Endodermal cell (in vitro differentiated cells): ENCODE data around the gene SLC6A8. TPM values are rescaled to one million over a fixed set of nuclear protein-coding genes. Genes with fewer than 3 reads are reported as not detected.
"Not testable (repeated sequence)": the region's sequence is repeated elsewhere in the genome, so short reads cannot be mapped to it uniquely, and the experiment has no call there.

Source experiments
- DNase-seq: peaks from one replicate; pipeline ENCODE4 v3.0.0-alpha.2; 2017
- H3K27ac ChIP-seq: 2 replicates; pipeline ENCODE4 v1.5.1; 2013; ENCODE audit warnings: mild to moderate bottlenecking, low read depth, low read length, moderate library complexity
- H3K27me3 ChIP-seq: 2 replicates; pipeline ENCODE4 v1.6.1; 2013; ENCODE audit warnings: mild to moderate bottlenecking, low read length, moderate library complexity; ENCODE audit not compliant: insufficient read depth, control insufficient read depth, poor library complexity, severe bottlenecking
- H3K36me3 ChIP-seq: 2 replicates; pipeline ENCODE4 v1.7.0; 2013; ENCODE audit warnings: mild to moderate bottlenecking, low read length, moderate library complexity; ENCODE audit not compliant: control insufficient read depth, insufficient read depth
- H3K4me1 ChIP-seq: one replicate; pipeline ENCODE4 v1.7.0; 2013; ENCODE audit warnings: low read length; ENCODE audit not compliant: control insufficient read depth, insufficient read depth
- H3K4me3 ChIP-seq: 2 replicates; pipeline ENCODE4 v1.5.1; 2013; ENCODE audit warnings: mild to moderate bottlenecking, low read length, moderate library complexity
- H3K9ac ChIP-seq: 2 replicates; pipeline ENCODE4 v1.6.1; 2013; ENCODE audit warnings: mild to moderate bottlenecking, low read length, moderate library complexity; ENCODE audit not compliant: poor library complexity, severe bottlenecking; ENCODE audit errors: extremely low read depth
- H3K9me3 ChIP-seq: 2 replicates; pipeline ENCODE4 v1.6.1; 2013; ENCODE audit warnings: mild to moderate bottlenecking, low read length, moderate library complexity; ENCODE audit not compliant: control insufficient read depth
- H3K27ac Mint-ChIP-seq: 2 replicates; pipeline ENCODE4 v1.8.0; 2020; ENCODE audit warnings: mixed read lengths
- H3K27me3 Mint-ChIP-seq: 2 replicates; pipeline ENCODE4 v1.8.0; 2021; ENCODE audit warnings: mild to moderate bottlenecking, mixed read lengths; ENCODE audit not compliant: insufficient read depth
- H3K36me3 Mint-ChIP-seq: 2 replicates; pipeline ENCODE4 v1.8.0; 2020; ENCODE audit warnings: low read depth, mixed read lengths
- H3K4me1 Mint-ChIP-seq: 2 replicates; pipeline ENCODE4 v1.8.0; 2020; ENCODE audit warnings: mixed read lengths
- H3K4me3 Mint-ChIP-seq: 2 replicates; pipeline ENCODE4 v1.8.0; 2020; ENCODE audit warnings: mild to moderate bottlenecking, moderate library complexity, mixed read lengths
- H3K9me3 Mint-ChIP-seq: 2 replicates; pipeline ENCODE4 v1.8.0; 2020; ENCODE audit warnings: mild to moderate bottlenecking, mixed read lengths
- WGBS, 2 experiments: methylation state at CpG; one replicate each; pipeline versions ENCODE4 v1.1.5 to v1.1.7; 2013; ENCODE audit warnings: missing lambda C conversion rate in 2 of 2, mixed read lengths in 1 of 2; ENCODE audit not compliant: insufficient coverage in 1 of 2, insufficient read length in 1 of 2; 5-methylcytosine and 5-hydroxymethylcytosine counted together
- total RNA-seq, 2 donors: library from RNA; stranded (reverse); fragmentation: NEBNext Ultra II Directional in 1 of 2; extraction: Animal tissue kit (Norgen Biotek cat#: 25700) in 1 of 2; gene quantifications; 2 replicates in 1 of 2; 3 replicates in 1 of 2; pipeline ENCODE4 v1.2.1, GENCODE V29; 2021
- TF ChIP-seq, protein P1 (sequence below): fragments of 200-600 bp; sonication (generic); conservative IDR thresholded peaks from 2 replicates; pipeline ENCODE4 v1.5.0; 2021; ENCODE audit warnings: antibody characterized with exemption, mild to moderate bottlenecking

The SLC6A8 gene
- total RNA-seq, 2 donors from 2014 or later = 57.6 to 121 TPM

DNA sequence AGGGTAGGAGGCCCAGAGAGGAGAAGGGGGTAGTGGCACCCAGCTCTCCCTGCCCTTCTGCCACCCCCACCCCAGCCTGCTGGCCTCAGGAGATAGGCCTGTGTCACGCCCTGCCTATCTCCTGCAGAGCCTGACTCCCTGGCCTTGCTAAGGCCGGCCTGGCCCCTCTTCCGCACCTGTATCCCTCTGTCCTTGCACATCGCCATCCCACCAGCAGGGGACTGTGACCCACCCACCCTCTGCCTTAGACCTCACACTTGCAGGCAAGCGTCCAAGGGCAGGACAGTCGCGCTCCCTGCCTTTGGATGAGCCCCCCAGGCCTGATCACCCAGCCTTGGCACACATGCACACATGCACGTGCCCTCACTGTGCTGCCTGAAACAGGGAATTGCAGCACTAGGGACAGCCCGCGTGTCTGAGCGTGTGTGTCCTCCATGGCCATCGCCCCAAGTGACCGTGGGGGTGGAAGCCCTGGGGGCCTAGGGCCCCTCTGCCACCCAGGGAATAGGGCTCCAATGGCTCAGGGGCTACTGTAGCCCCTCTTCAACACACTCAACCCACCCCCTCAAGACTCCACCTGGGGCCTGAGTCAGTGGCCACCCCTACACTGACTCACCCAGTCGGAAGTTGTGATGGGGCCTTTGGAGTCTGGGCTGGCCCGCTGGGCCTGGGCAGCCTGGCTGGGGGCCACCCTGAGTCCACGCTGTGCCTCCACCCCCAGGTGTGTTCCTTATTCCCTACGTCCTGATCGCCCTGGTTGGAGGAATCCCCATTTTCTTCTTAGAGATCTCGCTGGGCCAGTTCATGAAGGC, 2.1 kb downstream of the SLC6A8 start:
- Mint-ChIP-seq H3K4me1 (peaks cover 9% of the 10 kb centered on the region), H3K36me3 (peaks cover 3% of the 10 kb centered on the region), H3K27ac (no peak overlapping the region), H3K9me3 (peaks cover 45% of the 10 kb centered on the region), H3K4me3 (peak overlapping the region; percentile 40), H3K27me3 (no peaks in the 10 kb centered on the region)
- Histone ChIP-seq H3K36me3 (no peaks in the 10 kb centered on the region), H3K4me3 (peak overlapping the region; percentile 49), H3K4me1 (no peaks in the 10 kb centered on the region), H3K27me3 (no peaks in the 10 kb centered on the region), H3K27ac (no peak overlapping the region), H3K9me3 (no peaks in the 10 kb centered on the region), H3K9ac (no peak overlapping the region)
- TF ChIP-seq, protein P1, sequence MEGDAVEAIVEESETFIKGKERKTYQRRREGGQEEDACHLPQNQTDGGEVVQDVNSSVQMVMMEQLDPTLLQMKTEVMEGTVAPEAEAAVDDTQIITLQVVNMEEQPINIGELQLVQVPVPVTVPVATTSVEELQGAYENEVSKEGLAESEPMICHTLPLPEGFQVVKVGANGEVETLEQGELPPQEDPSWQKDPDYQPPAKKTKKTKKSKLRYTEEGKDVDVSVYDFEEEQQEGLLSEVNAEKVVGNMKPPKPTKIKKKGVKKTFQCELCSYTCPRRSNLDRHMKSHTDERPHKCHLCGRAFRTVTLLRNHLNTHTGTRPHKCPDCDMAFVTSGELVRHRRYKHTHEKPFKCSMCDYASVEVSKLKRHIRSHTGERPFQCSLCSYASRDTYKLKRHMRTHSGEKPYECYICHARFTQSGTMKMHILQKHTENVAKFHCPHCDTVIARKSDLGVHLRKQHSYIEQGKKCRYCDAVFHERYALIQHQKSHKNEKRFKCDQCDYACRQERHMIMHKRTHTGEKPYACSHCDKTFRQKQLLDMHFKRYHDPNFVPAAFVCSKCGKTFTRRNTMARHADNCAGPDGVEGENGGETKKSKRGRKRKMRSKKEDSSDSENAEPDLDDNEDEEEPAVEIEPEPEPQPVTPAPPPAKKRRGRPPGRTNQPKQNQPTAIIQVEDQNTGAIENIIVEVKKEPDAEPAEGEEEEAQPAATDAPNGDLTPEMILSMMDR = peak; percentile 48
- WGBS, 2 experiments = 83 to 91% methylated on average over 4 to 19 of the region's 19 CpGs
- peak; percentile 79 for DNase-seq

DNA sequence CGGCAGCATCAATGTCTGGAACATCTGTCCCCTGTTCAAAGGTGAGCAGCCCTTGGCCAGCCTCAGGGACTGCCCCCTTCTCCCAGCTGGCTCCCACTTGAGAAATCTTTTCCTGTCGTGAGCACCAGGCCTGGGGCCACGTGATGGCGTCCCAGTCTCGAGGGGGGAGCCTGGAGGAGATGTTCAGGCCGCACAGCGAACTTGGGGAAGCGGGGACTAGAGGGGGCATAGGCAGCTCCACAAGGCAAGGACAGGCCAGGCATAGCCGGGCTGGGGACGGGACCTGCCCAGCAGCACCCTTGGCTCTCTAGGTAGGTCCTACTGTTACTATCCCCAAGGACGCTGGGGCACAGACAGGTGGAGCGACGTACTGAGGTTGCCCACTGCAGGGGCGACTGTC, 2.7 kb downstream of the SLC6A8 start:
- DNase-seq = no peak
- H3K4me3 Mint-ChIP-seq = no peak overlapping the region
- H3K27me3 Mint-ChIP-seq = no peaks in the 10 kb centered on the region
- H3K4me1 ChIP-seq = no peaks in the 10 kb centered on the region
- H3K4me3 ChIP-seq = no peak overlapping the region
- H3K9me3 Mint-ChIP-seq = peaks cover 44% of the 10 kb centered on the region
- no peak overlapping the region for H3K27ac Mint-ChIP-seq
- 96 to 100% methylated on average over 1 to 10 of the region's 14 CpGs for WGBS, 2 experiments
- H3K9ac ChIP-seq = no peak overlapping the region
- TF ChIP-seq, protein P1 = no peak
- peaks cover 9% of the 10 kb centered on the region for H3K4me1 Mint-ChIP-seq
- no peaks in the 10 kb centered on the region for H3K36me3 ChIP-seq
- H3K27me3 ChIP-seq = no peaks in the 10 kb centered on the region
- H3K36me3 Mint-ChIP-seq = peaks cover 3% of the 10 kb centered on the region
- no peaks in the 10 kb centered on the region for H3K9me3 ChIP-seq
- no peak overlapping the region for H3K27ac ChIP-seq

- H3K27me3 ChIP-seq, H3K27ac ChIP-seq, H3K36me3 Mint-ChIP-seq, H3K4me3 Mint-ChIP-seq, H3K27me3 Mint-ChIP-seq, H3K4me1 ChIP-seq, H3K9ac ChIP-seq, H3K4me1 Mint-ChIP-seq, DNase-seq, H3K4me3 ChIP-seq, H3K9me3 ChIP-seq, H3K36me3 ChIP-seq, H3K27ac Mint-ChIP-seq: not testable (repeated sequence)
- H3K9me3 Mint-ChIP-seq = peaks cover 42% of the 10 kb centered on the region
- WGBS, 2 experiments = 83 to 96% methylated on average over 2 to 19 of the region's 21 CpGs
Measured at GRCh38 chrX:153691032-153691827, 3.5 kb downstream of the SLC6A8 start.
